ENCODE results near the gene MIPOL1. TPM values are rescaled to one million over a fixed set of nuclear protein-coding genes. Genes with fewer than 3 reads are reported as not detected.
"Not testable (repeated sequence)": the region's sequence is repeated elsewhere in the genome, so short reads cannot be mapped to it uniquely, and the experiment has no call there.

MIPOL1 gene
- total and polyA plus RNA-seq, 5 donors, result 3.9 to 13.2 (median 11.3) TPM

- Histone ChIP-seq H3K27me3 (ENCODE audit: control insufficient read depth, insufficient read depth) (no peaks in the 10 kb centered on the region), H3K27ac (ENCODE audit: low read length) (no peak overlapping the region), H3K4me3 (ENCODE audit: low read length) (no peak overlapping the region), H3K4me1 (ENCODE audit: control insufficient read depth, insufficient read depth, low read length) (peaks cover under 1% of the 10 kb centered on the region), H3K9me3 (ENCODE audit: control insufficient read depth, low read length) (no peaks in the 10 kb centered on the region)
- 79% methylated on average over 10 of the region's 10 CpGs for WGBS
- intact Hi-C loops (cut with DNase I), result no loop called here
- ATAC-seq (no peak), DNase-seq (no peak)
Observed at GRCh38 chr14:37170993-37171392, 26.7 kb upstream of the MIPOL1 start.

GRCh38 chr14:37171678-37172023 lies 26.1 kb upstream of the MIPOL1 start:
- DNase-seq, result no peak
- intact Hi-C loops (cut with DNase I), result no loop called here
- peak; percentile 19 to 23 for ATAC-seq

GRCh38 chr14:37172024-37172869 lies 25.5 kb upstream of the MIPOL1 start, which contains the start of gene SLC25A21:
Gene SLC25A21 (minus strand): TSS chr14:37172606.
- H3K4me1 ChIP-seq (ENCODE audit: control insufficient read depth, insufficient read depth, low read length), result peaks cover 2% of the 10 kb centered on the region
- no peaks in the 10 kb centered on the region for H3K9me3 ChIP-seq (ENCODE audit: control insufficient read depth, low read length)
- ATAC-seq (peak; percentile 98 to 99), DNase-seq (peak; percentile 80 to 91 (median 88))
- no peaks in the 10 kb centered on the region for H3K27me3 ChIP-seq (ENCODE audit: control insufficient read depth, insufficient read depth)
- H3K4me3 ChIP-seq (ENCODE audit: low read length), result peak within 1 kb of the TSS; percentile 76
- intact Hi-C loops (cut with DNase I), result no loop called here
- WGBS, result under 1% methylated on average over 66 of the region's 66 CpGs
- H3K27ac ChIP-seq (ENCODE audit: low read length), result peak within 1 kb of the TSS; percentile 94

More at GRCh38 chr14:37171678-37172023, 26.1 kb upstream of the MIPOL1 start:
- Histone ChIP-seq H3K4me1 (ENCODE audit: control insufficient read depth, insufficient read depth, low read length) (peaks cover 2% of the 10 kb centered on the region), H3K27ac (ENCODE audit: low read length) (peak overlapping the region; percentile 94), H3K27me3 (ENCODE audit: control insufficient read depth, insufficient read depth) (no peaks in the 10 kb centered on the region), H3K4me3 (ENCODE audit: low read length) (peak overlapping the region; percentile 76), H3K9me3 (ENCODE audit: control insufficient read depth, low read length) (no peaks in the 10 kb centered on the region)
- 2% methylated on average over 6 of the region's 6 CpGs for WGBS

GRCh38 chr14:37172936-37173614 lies 24.7 kb upstream of the MIPOL1 start:
- Histone ChIP-seq H3K9me3 (ENCODE audit: control insufficient read depth, low read length) (no peaks in the 10 kb centered on the region), H3K27ac (ENCODE audit: low read length) (no peak overlapping the region), H3K4me1 (ENCODE audit: control insufficient read depth, insufficient read depth, low read length) (peaks cover 2% of the 10 kb centered on the region), H3K27me3 (ENCODE audit: control insufficient read depth, insufficient read depth) (no peaks in the 10 kb centered on the region), H3K4me3 (ENCODE audit: low read length) (peak overlapping the region; percentile 76)
- intact Hi-C loops (cut with DNase I), result no loop called here
- ATAC-seq (no peak), DNase-seq (no peak)
- 57% methylated on average over 5 of the region's 5 CpGs for WGBS

- no peak for ATAC-seq
- Histone ChIP-seq H3K4me3 (ENCODE audit: low read length) (no peak overlapping the region), H3K27ac (ENCODE audit: low read length) (no peak overlapping the region), H3K9me3 (ENCODE audit: control insufficient read depth, low read length) (no peaks in the 10 kb centered on the region), H3K27me3 (ENCODE audit: control insufficient read depth, insufficient read depth) (no peaks in the 10 kb centered on the region), H3K4me1 (ENCODE audit: control insufficient read depth, insufficient read depth, low read length) (peaks cover 2% of the 10 kb centered on the region)
- intact Hi-C loops (cut with DNase I), result no loop called here
- no peak for DNase-seq
- 82% methylated on average over 4 of the region's 4 CpGs for WGBS
Observed at GRCh38 chr14:37179896-37180502, 17.7 kb upstream of the MIPOL1 start.

- intact Hi-C loops (cut with DNase I), result not testable (repeated sequence)
- WGBS, result 91% methylated on average over 7 of the region's 7 CpGs
Observed at GRCh38 chr14:37180886-37181285, 16.9 kb upstream of the MIPOL1 start.

GRCh38 chr14:37181441-37181840 lies 16.3 kb upstream of the MIPOL1 start:
- no peaks in the 10 kb centered on the region for H3K9me3 ChIP-seq (ENCODE audit: control insufficient read depth, low read length)
- no peaks in the 10 kb centered on the region for H3K27me3 ChIP-seq (ENCODE audit: control insufficient read depth, insufficient read depth)
- intact Hi-C loops (cut with DNase I), result no loop called here
- no peak overlapping the region for H3K27ac ChIP-seq (ENCODE audit: low read length)
- no peak for DNase-seq
- H3K4me1 ChIP-seq (ENCODE audit: control insufficient read depth, insufficient read depth, low read length), result no peaks in the 10 kb centered on the region
- 87% methylated on average over 6 of the region's 6 CpGs for WGBS
- ATAC-seq, result no peak
- no peak overlapping the region for H3K4me3 ChIP-seq (ENCODE audit: low read length)

More at GRCh38 chr14:37180886-37181285, 16.9 kb upstream of the MIPOL1 start:
- not testable (repeated sequence) for H3K4me3 ChIP-seq (ENCODE audit: low read length); DNase-seq; H3K27ac ChIP-seq (ENCODE audit: low read length); H3K9me3 ChIP-seq (ENCODE audit: control insufficient read depth, low read length); H3K27me3 ChIP-seq (ENCODE audit: control insufficient read depth, insufficient read depth); ATAC-seq; H3K4me1 ChIP-seq (ENCODE audit: control insufficient read depth, insufficient read depth, low read length)

- DNase-seq; intact Hi-C loops (cut with DNase I); H3K9me3 ChIP-seq (ENCODE audit: control insufficient read depth, low read length); H3K27ac ChIP-seq (ENCODE audit: low read length); H3K27me3 ChIP-seq (ENCODE audit: control insufficient read depth, insufficient read depth); H3K4me3 ChIP-seq (ENCODE audit: low read length); H3K4me1 ChIP-seq (ENCODE audit: control insufficient read depth, insufficient read depth, low read length); ATAC-seq: not testable (repeated sequence)
- WGBS, result 85% methylated on average over 8 of the region's 8 CpGs
Observed at GRCh38 chr14:37184520-37184919, 13.2 kb upstream of the MIPOL1 start.

GRCh38 chr14:37185670-37186069 lies 12.1 kb upstream of the MIPOL1 start:
- no peak for ATAC-seq
- Histone ChIP-seq H3K27me3 (ENCODE audit: control insufficient read depth, insufficient read depth) (no peaks in the 10 kb centered on the region), H3K9me3 (ENCODE audit: control insufficient read depth, low read length) (no peaks in the 10 kb centered on the region), H3K4me1 (ENCODE audit: control insufficient read depth, insufficient read depth, low read length) (no peaks in the 10 kb centered on the region), H3K4me3 (ENCODE audit: low read length) (no peak overlapping the region), H3K27ac (ENCODE audit: low read length) (no peak overlapping the region)
- intact Hi-C loops (cut with DNase I), result no loop called here
- no peak for DNase-seq

- intact Hi-C loops (cut with DNase I), result no loop called here
- H3K27me3 ChIP-seq (ENCODE audit: control insufficient read depth, insufficient read depth), result no peaks in the 10 kb centered on the region
- no peak for ATAC-seq
- no peaks in the 10 kb centered on the region for H3K4me1 ChIP-seq (ENCODE audit: control insufficient read depth, insufficient read depth, low read length)
- DNase-seq, result no peak
- WGBS, result 86% methylated on average over 1 of the region's 1 CpG
- H3K4me3 ChIP-seq (ENCODE audit: low read length), result no peak overlapping the region
- no peak overlapping the region for H3K27ac ChIP-seq (ENCODE audit: low read length)
- H3K9me3 ChIP-seq (ENCODE audit: control insufficient read depth, low read length), result no peaks in the 10 kb centered on the region
Observed at GRCh38 chr14:37186865-37187264, 10.9 kb upstream of the MIPOL1 start.

GRCh38 chr14:37187294-37187693 lies 10.4 kb upstream of the MIPOL1 start:
- H3K4me1 ChIP-seq (ENCODE audit: control insufficient read depth, insufficient read depth, low read length), result no peaks in the 10 kb centered on the region
- no peak overlapping the region for H3K4me3 ChIP-seq (ENCODE audit: low read length)
- WGBS, result 66% methylated on average over 3 of the region's 3 CpGs
- H3K27me3 ChIP-seq (ENCODE audit: control insufficient read depth, insufficient read depth), result no peaks in the 10 kb centered on the region
- DNase-seq, result no peak
- no peak overlapping the region for H3K27ac ChIP-seq (ENCODE audit: low read length)
- no peaks in the 10 kb centered on the region for H3K9me3 ChIP-seq (ENCODE audit: control insufficient read depth, low read length)
- no peak for ATAC-seq
- intact Hi-C loops (cut with DNase I), result no loop called here

Measured in right cardiac atrium (tissue), 5 donors.